Measurements from ENCODE around the gene EXOC3.

EXOC3 gene

GRCh38 chr5:431001-431710 lies 11.8 kb upstream of the EXOC3 start:
- peak in 1 of 2 experiments; percentile 51 for DNase-seq (ENCODE audit: low read depth in 1 of 2, low spot score in 1 of 2)
- no peak overlapping the region for H3K4me3 ChIP-seq (replicated peaks; ENCODE audit: insufficient read depth, low read length)
- H3K27ac ChIP-seq (replicated peaks) = peak overlapping the region; percentile 29; the same call in 1 of the 2 replicates
- TF ChIP-seq POLR2AphosphoS5 (IDR thresholded peaks at IDR 0.05; ENCODE audit: low read depth) = 0 out of 2 replicates have a peak, but pooled peaks have one; percentile 29
- peak; percentile 47 for TF ChIP-seq CTCF (IDR thresholded peaks at IDR 0.05; ENCODE audit: insufficient read depth, low read length)
- no peak for TF ChIP-seq REST (IDR thresholded peaks at IDR 0.05; ENCODE audit: insufficient replicate concordance, low read depth)
- H3K27me3 ChIP-seq (ENCODE audit: insufficient read depth, poor library complexity, severe bottlenecking) = no peaks in the 10 kb centered on the region

- no peak for TF ChIP-seq POLR2AphosphoS5 (IDR thresholded peaks at IDR 0.05; ENCODE audit: low read depth)
- TF ChIP-seq CTCF (IDR thresholded peaks at IDR 0.05; ENCODE audit: insufficient read depth, low read length) = no peak
- no peak for TF ChIP-seq GABPA (IDR thresholded peaks at IDR 0.05; ENCODE audit: low read depth)
- TF ChIP-seq SPI1 (IDR thresholded peaks at IDR 0.05; ENCODE audit: borderline replicate concordance, low read depth) = no peak
- no peak for TF ChIP-seq REST (IDR thresholded peaks at IDR 0.05; ENCODE audit: insufficient replicate concordance, low read depth)
- H3K27ac ChIP-seq (replicated peaks) = no peak overlapping the region
- no peaks in the 10 kb centered on the region for H3K27me3 ChIP-seq (ENCODE audit: insufficient read depth, poor library complexity, severe bottlenecking)
- no peak overlapping the region for H3K4me3 ChIP-seq (replicated peaks; ENCODE audit: insufficient read depth, low read length)
- DNase-seq (ENCODE audit: low read depth in 1 of 2, low spot score in 1 of 2) = no peak
Measured at GRCh38 chr5:431711-432050, 11.3 kb upstream of the EXOC3 start.

- no peak for DNase-seq (ENCODE audit: low read depth in 1 of 2, low spot score in 1 of 2)
Measured at GRCh38 chr5:432201-432927, 10.6 kb upstream of the EXOC3 start.

More at GRCh38 chr5:432201-432927, 10.6 kb upstream of the EXOC3 start:
- no peaks in the 10 kb centered on the region for H3K27me3 ChIP-seq (ENCODE audit: insufficient read depth, poor library complexity, severe bottlenecking)
- TF ChIP-seq SPI1 (IDR thresholded peaks at IDR 0.05; ENCODE audit: borderline replicate concordance, low read depth) (no peak), CTCF (IDR thresholded peaks at IDR 0.05; ENCODE audit: insufficient read depth, low read length) (no peak), GABPA (IDR thresholded peaks at IDR 0.05; ENCODE audit: low read depth) (no peak), REST (IDR thresholded peaks at IDR 0.05; ENCODE audit: insufficient replicate concordance, low read depth) (no peak), POLR2AphosphoS5 (IDR thresholded peaks at IDR 0.05; ENCODE audit: low read depth) (no peak)
- no peak overlapping the region for H3K4me3 ChIP-seq (replicated peaks; ENCODE audit: insufficient read depth, low read length)
- no peak overlapping the region for H3K27ac ChIP-seq (replicated peaks)

Measured in HL-60 (cell line).